ENCODE results near the gene IL17C. TPM values are rescaled to one million over a fixed set of nuclear protein-coding genes. Genes with fewer than 3 reads are reported as not detected.

The IL17C gene
- total RNA-seq, 1 experiment from 2014 or later = 0.31 TPM

DNA sequence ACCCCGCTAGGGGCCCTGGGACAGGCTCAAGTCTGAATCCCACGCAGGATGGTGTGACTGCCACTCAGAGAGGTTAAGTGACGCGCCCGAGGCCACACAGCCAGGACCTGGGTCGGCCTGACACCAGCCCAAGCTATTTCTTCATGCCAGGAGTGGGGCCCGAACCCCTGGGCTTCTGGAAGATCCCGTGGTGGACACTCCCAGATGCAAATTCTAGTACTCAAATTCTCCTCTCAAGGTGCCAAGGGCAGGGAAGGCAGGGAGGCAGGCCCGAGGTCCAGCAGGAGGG is 5.2 kb downstream of the IL17C start:
- Mint-ChIP-seq H3K27ac (no peak overlapping the region), H3K27me3 (ENCODE audit: low read depth) (peaks cover 10% of the 10 kb centered on the region), H3K36me3 (ENCODE audit: insufficient read depth in 1 of 3, low read depth in 3 of 3) (peaks cover 5 to 17% (median 15%) of the 10 kb centered on the region in 3 experiments; a peak in 6 of 7 replicates), H3K4me3 (no peak overlapping the region), H3K4me1 (peaks cover 8 to 11% of the 10 kb centered on the region in 2 experiments), H3K9me3 (no peaks in the 10 kb centered on the region)
- Histone ChIP-seq H3K4me1 (ENCODE audit: insufficient read depth, low read length) (peaks cover 4% of the 10 kb centered on the region; the same call in 1 of the 2 replicates), H3K23me2 (ENCODE audit: insufficient read length, low read depth, low read length, poor library complexity, severe bottlenecking) (no peaks in the 10 kb centered on the region), H3K4ac (ENCODE audit: low read depth, low read length) (no peak overlapping the region), H3K56ac (ENCODE audit: insufficient read length, low read depth, low read length) (no peak overlapping the region), H2BK120ac (ENCODE audit: low read depth, low read length, poor library complexity, severe bottlenecking) (no peak overlapping the region), H4K5ac (ENCODE audit: insufficient read length, low read depth, low read length) (no peak overlapping the region), H4K91ac (ENCODE audit: insufficient read length, low read depth, low read length) (no peak overlapping the region), H3K79me1 (ENCODE audit: insufficient read depth, low read depth, low read length, poor library complexity, severe bottlenecking) (no peaks in the 10 kb centered on the region), H3K27ac (ENCODE audit: insufficient read length, low read depth, low read length) (no peak overlapping the region), H3K27me3 (ENCODE audit: insufficient read depth, low read length) (no peaks in the 10 kb centered on the region), H3K23ac (ENCODE audit: insufficient read length, low read depth, low read length) (no peak overlapping the region), H3K18ac (ENCODE audit: insufficient read length, low read depth, low read length) (no peak overlapping the region), H4K20me1 (ENCODE audit: control insufficient read depth, insufficient read depth, insufficient read length) (no peaks in the 10 kb centered on the region), H2BK20ac (ENCODE audit: low read depth, low read length, poor library complexity, severe bottlenecking) (no peak overlapping the region), H4K8ac (replicated peaks; ENCODE audit: insufficient read length, low read depth, low read length) (no peak overlapping the region), H3T11ph (ENCODE audit: low read length) (no peak overlapping the region), H2AK5ac (ENCODE audit: insufficient read length, low read length) (no peak overlapping the region), H3K14ac (ENCODE audit: insufficient read depth, low read length) (no peak overlapping the region), H2BK12ac (ENCODE audit: insufficient read length, low read depth, low read length) (no peak overlapping the region), H3K4me2 (ENCODE audit: insufficient read depth, insufficient read length, low read length) (no peak overlapping the region), H3K9ac (ENCODE audit: extremely low read depth, insufficient read length, low read length) (no peak overlapping the region), H3K9me3 (ENCODE audit: control insufficient read depth, low read depth, low read length) (no peaks in the 10 kb centered on the region), H2BK5ac (ENCODE audit: insufficient read length, low read length) (no peak overlapping the region), H2AFZ (ENCODE audit: low read length) (no peak overlapping the region), H2BK15ac (ENCODE audit: low read depth, low read length) (no peak overlapping the region), H3K79me2 (ENCODE audit: insufficient read depth, low read length) (no peaks in the 10 kb centered on the region)
- TF ChIP-seq, protein P1, sequence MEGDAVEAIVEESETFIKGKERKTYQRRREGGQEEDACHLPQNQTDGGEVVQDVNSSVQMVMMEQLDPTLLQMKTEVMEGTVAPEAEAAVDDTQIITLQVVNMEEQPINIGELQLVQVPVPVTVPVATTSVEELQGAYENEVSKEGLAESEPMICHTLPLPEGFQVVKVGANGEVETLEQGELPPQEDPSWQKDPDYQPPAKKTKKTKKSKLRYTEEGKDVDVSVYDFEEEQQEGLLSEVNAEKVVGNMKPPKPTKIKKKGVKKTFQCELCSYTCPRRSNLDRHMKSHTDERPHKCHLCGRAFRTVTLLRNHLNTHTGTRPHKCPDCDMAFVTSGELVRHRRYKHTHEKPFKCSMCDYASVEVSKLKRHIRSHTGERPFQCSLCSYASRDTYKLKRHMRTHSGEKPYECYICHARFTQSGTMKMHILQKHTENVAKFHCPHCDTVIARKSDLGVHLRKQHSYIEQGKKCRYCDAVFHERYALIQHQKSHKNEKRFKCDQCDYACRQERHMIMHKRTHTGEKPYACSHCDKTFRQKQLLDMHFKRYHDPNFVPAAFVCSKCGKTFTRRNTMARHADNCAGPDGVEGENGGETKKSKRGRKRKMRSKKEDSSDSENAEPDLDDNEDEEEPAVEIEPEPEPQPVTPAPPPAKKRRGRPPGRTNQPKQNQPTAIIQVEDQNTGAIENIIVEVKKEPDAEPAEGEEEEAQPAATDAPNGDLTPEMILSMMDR (conservative IDR thresholded peaks at IDR 0.05) = no peak
- no CpG with 5 or more reads among the region's 9 CpGs for WGBS (ENCODE audit: extremely low coverage, insufficient read length, low lambda C conversion rate)
- DNase-seq = no peak

Data from H9 (cell line).